K562 treated with DMSO at 1 percent for 12 hours (cell line): ENCODE measurements around the gene MAFF. TPM values are rescaled to one million over a fixed set of nuclear protein-coding genes. Genes with fewer than 3 reads are reported as not detected.

Experiments
- total RNA-seq: library from RNA; unstranded; fragments of 300-600 nt; gene quantifications from 2 replicates; pipeline ENCODE4 v1.2.3, GENCODE V29; 2022; ENCODE audit not compliant: insufficient read depth

Gene MAFF
- 8.2 and 10.7 TPM in 2 replicates for total RNA-seq

GRCh38 chr22:38201711-38202436, at the start of gene MAFF:
Gene MAFF (plus strand): TSS chr22:38201994. CDS start chr22:38213854, 11,860 bp downstream.

DNA sequence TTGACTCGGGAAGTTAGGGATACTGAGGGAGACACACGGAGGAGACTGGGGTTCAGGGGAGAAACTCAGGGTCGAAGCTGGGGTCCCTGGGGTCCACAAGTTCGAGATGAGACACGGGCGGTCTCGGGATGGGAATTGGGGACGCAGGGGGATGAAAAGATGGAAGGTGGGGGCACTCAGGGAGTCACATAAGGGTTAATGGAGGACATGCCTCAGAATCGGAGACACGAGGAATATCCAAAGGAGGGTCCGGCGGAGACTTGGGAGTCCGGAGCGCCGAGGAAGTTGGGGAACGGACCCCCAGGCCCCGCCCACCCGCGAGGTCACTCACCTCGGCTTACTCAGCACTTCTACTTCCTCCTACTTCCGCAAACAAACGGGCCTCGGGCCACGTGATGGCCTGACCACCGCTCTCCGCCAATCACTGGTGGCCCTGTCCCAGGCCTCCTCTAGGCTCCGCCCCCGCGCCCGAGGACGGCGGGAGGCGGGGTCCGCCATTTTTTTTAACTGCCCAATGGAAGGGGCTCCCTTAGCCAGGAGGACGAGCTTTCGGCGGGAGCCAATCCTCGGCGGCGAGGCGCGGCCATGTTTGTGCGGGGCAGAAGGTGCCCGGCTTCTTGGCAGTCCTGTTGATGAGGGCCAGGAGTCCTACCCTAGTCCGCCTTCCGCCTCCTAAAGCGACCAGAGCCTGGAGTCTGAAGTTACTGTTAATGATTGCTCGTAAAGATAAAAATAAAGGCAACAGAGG, 20.2 kb upstream of the MAFF start, which contains the start of gene PLA2G6:
Gene PLA2G6, minus strand, starts transcription at position 378 of the 748 bp plus-strand sequence. CDS start 12,404 bp downstream, outside the sequence.

Other genes with a start within 250 kb of the MAFF start
- not detected in 2 replicates for gene C22orf23, start 248.4 kb upstream of the MAFF start, total RNA-seq
- gene POLR2F, start 248.3 kb upstream of the MAFF start, total RNA-seq = 63.4 and 98.9 TPM in 2 replicates
- not detected in 2 replicates for gene SOX10, start 217.4 kb upstream of the MAFF start, total RNA-seq
- gene PICK1, start 144.6 kb upstream of the MAFF start, total RNA-seq = 9.9 and 14.3 TPM in 2 replicates
- not detected in 2 replicates for gene SLC16A8, start 117.8 kb upstream of the MAFF start, total RNA-seq
- not detected in 2 replicates for gene BAIAP2L2, start 91.3 kb upstream of the MAFF start, total RNA-seq
- 1.5 and 17.6 TPM in 2 replicates for gene PLA2G6, start 20.2 kb upstream of the MAFF start, total RNA-seq
- 15.5 and 35.8 TPM in 2 replicates for gene TMEM184B, start 71.0 kb downstream of the MAFF start, total RNA-seq
- gene CSNK1E, start 115.4 kb downstream of the MAFF start, total RNA-seq = 42.5 and 72.0 TPM in 2 replicates